K562 (cell line): ENCODE measurements around the gene PIGV. TPM values are rescaled to one million over a fixed set of nuclear protein-coding genes. Genes with fewer than 3 reads are reported as not detected.

ENCODE experiments used
- BRD9 ChIP-seq: fragments of 450-650 bp; IDR thresholded peaks from 2 replicates; pipeline ENCODE4 v1.6.1; 2018; ENCODE audit warnings: low read depth; ENCODE audit not compliant: partially characterized antibody
- CBFA2T2 ChIP-seq: fragments of 450-650 bp; conservative IDR thresholded peaks from 2 replicates; pipeline ENCODE4 v1.6.1; 2017; ENCODE audit warnings: mild to moderate bottlenecking
- CBFB ChIP-seq: sonication (generic); formaldehyde crosslinking; IDR thresholded peaks from 2 replicates; pipeline ENCODE4 v1.4.0; 2020; ENCODE audit warnings: mild to moderate bottlenecking, missing genetic modification reagents
- EGR1 ChIP-seq: fragments of 450-650 bp; conservative IDR thresholded peaks from 2 replicates; pipeline ENCODE4 v1.6.1; 2017; ENCODE audit warnings: mild to moderate bottlenecking
- EP400 ChIP-seq: fragments of 450-650 bp; IDR thresholded peaks from 2 replicates; pipeline ENCODE4 v1.6.1; 2017; ENCODE audit warnings: antibody characterized with exemption, mild to moderate bottlenecking, moderate library complexity
- ESRRA ChIP-seq: fragments of 450-650 bp; IDR thresholded peaks from 2 replicates; pipeline ENCODE4 v1.6.1; 2014; ENCODE audit warnings: low read depth, mild to moderate bottlenecking, moderate library complexity, borderline replicate concordance
- ETV5 ChIP-seq: sonication (generic); formaldehyde crosslinking; IDR thresholded peaks from 2 replicates; pipeline ENCODE4 v1.4.0; 2020; ENCODE audit warnings: low read depth, mild to moderate bottlenecking, missing genetic modification reagents
- GATA2 ChIP-seq: sonication (generic); formaldehyde crosslinking; IDR thresholded peaks from 2 replicates; pipeline ENCODE4 v1.4.0; 2020; ENCODE audit warnings: mild to moderate bottlenecking, missing genetic modification reagents
- HDAC1 ChIP-seq, 2 experiments: fragments of 450-650 bp; IDR thresholded peaks; 2 replicates each; pipeline ENCODE4 v1.6.1; 2016 to 2017; ENCODE audit warnings: inconsistent platforms in 1 of 2, mild to moderate bottlenecking in 1 of 2, moderate library complexity in 1 of 2
- KAT7 ChIP-seq: sonication (generic); formaldehyde crosslinking; IDR thresholded peaks from 2 replicates; pipeline ENCODE4 v1.8.0; 2022; ENCODE audit warnings: missing genetic modification reagents, mild to moderate bottlenecking, borderline replicate concordance
- NFXL1 ChIP-seq: fragments of 450-650 bp; formaldehyde crosslinking; IDR thresholded peaks from 2 replicates; pipeline ENCODE4 v1.4.0; 2021; ENCODE audit warnings: mild to moderate bottlenecking
- NR3C1 ChIP-seq: sonication (generic); formaldehyde crosslinking; IDR thresholded peaks from 2 replicates; pipeline ENCODE4 v1.8.1; 2022; ENCODE audit warnings: missing genetic modification reagents
- PKNOX1 ChIP-seq: fragments of 450-650 bp; IDR thresholded peaks from 2 replicates; pipeline ENCODE4 v1.6.1; 2016
- POLR2AphosphoS5 ChIP-seq: IDR thresholded peaks from 2 replicates; pipeline ENCODE4 v1.6.1; 2011; ENCODE audit warnings: mild to moderate bottlenecking, low read depth, low read length, moderate library complexity; ENCODE audit not compliant: control insufficient read depth, insufficient read depth
- POU5F1 ChIP-seq: fragments of 150-350 bp; IDR thresholded peaks from 2 replicates; pipeline ENCODE4 v1.6.1; 2014; ENCODE audit warnings: borderline replicate concordance, low read length, low read depth, mild to moderate bottlenecking; ENCODE audit not compliant: partially characterized antibody
- SAFB ChIP-seq: fragments of 200-400 bp; formaldehyde crosslinking; IDR thresholded peaks from 2 replicates; pipeline ENCODE4 v1.6.1; 2017; ENCODE audit warnings: low read depth, low read length, borderline replicate concordance
- SMAD1 ChIP-seq: fragments of 150-350 bp; IDR thresholded peaks from 2 replicates; pipeline ENCODE4 v1.6.1; 2014; ENCODE audit warnings: low read length, low read depth; ENCODE audit not compliant: partially characterized antibody
- SNAPC5 ChIP-seq: fragments of 250-450 bp; sonication (Bioruptor Pico); IDR thresholded peaks from 2 replicates; pipeline ENCODE4 v1.8.0; 2021; ENCODE audit warnings: moderate library complexity, mild to moderate bottlenecking, inconsistent platforms
- SRSF7 ChIP-seq: fragments of 200-400 bp; formaldehyde crosslinking; optimal IDR thresholded peaks from 2 replicates; pipeline ENCODE3; 2017; ENCODE audit warnings: mild to moderate bottlenecking, low read depth, low read length
- SUPT5H ChIP-seq: fragments of 450-650 bp; IDR thresholded peaks from 2 replicates; pipeline ENCODE4 v1.6.1; 2016
- ZBTB2 ChIP-seq: fragments of 450-650 bp; IDR thresholded peaks from 2 replicates; pipeline ENCODE4 v1.6.1; 2016; ENCODE audit warnings: antibody characterized with exemption
- ZKSCAN1 ChIP-seq: fragments of 150-350 bp; IDR thresholded peaks from 2 replicates; pipeline ENCODE4 v1.6.1; 2016; ENCODE audit warnings: low read depth, low read length
- ZNF12 ChIP-seq: sonication (generic); formaldehyde crosslinking; IDR thresholded peaks from 2 replicates; pipeline ENCODE4 v1.4.0; 2020; ENCODE audit warnings: mild to moderate bottlenecking, missing genetic modification reagents
- ZNF57 ChIP-seq: fragments of 450-650 bp; formaldehyde crosslinking; IDR thresholded peaks from 2 replicates; pipeline ENCODE4 v1.4.0; 2020; ENCODE audit warnings: mild to moderate bottlenecking, moderate library complexity
- ZNF586 ChIP-seq: fragments of 450-650 bp; formaldehyde crosslinking; conservative IDR thresholded peaks from 2 replicates; pipeline ENCODE4 v1.4.0; 2020; ENCODE audit warnings: mild to moderate bottlenecking, moderate library complexity
- ZNF766 ChIP-seq: fragments of 200-800 bp; sonication (Bioruptor generic); conservative IDR thresholded peaks from 2 replicates; pipeline ENCODE4 v1.6.1; 2016; ENCODE audit warnings: missing genetic modification characterization, missing compliant biosample characterization
- ZSCAN29 ChIP-seq: fragments of 450-650 bp; IDR thresholded peaks from 2 replicates; pipeline ENCODE4 v1.6.1; 2017
- polyA plus RNA-seq, 8 experiments: library from polyadenylated mRNA; depleted of rRNA in 4 of 8; stranded (reverse) in 5 of 8; unstranded in 3 of 8; fragments of >200 nt; fragmentation: Nextera tagmentation in 2 of 8; fragmentation: Illumina TruSeq in 1 of 8; extraction: Ambion mirVana in 2 of 8; extraction: Trizol in 1 of 8; gene quantifications; 2 replicates each; pipeline versions ENCODE4 v1.2.1 to v1.2.3, GENCODE V29; 2011 to 2014; ENCODE audit warnings: inconsistent platforms in 1 of 8, missing spikeins in 1 of 8
- total RNA-seq, 7 experiments: library from RNA; depleted of rRNA in 6 of 7; stranded (reverse); fragments of >200 nt in 6 of 7; fragmentation: Illumina TruSeq in 2 of 7; extraction: Trizol in 2 of 7; gene quantifications; 2 replicates each; pipeline versions ENCODE4 v1.2.1 to v1.2.3, GENCODE V29; 2011 to 2021; ENCODE audit warnings: low replicate concordance in 1 of 7

Gene PIGV
- total and polyA plus RNA-seq, 9 of the 15 experiments (the other 6 are each of a cell fraction or from before 2014, with no cell fraction given): 8.4 to 21.8 (median 11.7) TPM

- TF ChIP-seq ESRRA (peak; percentile 70), SNAPC5 (CRISPR knock-in tag) (no peak), SUPT5H (peak; percentile 87), SMAD1 (peak; percentile 69), ZNF12 (CRISPR knock-in tag) (no peak), POLR2AphosphoS5 (peak; percentile 91), GATA2 (CRISPR knock-in tag) (no peak), SAFB (no peak), EP400 (peak; percentile 83), ZBTB2 (peak; percentile 59; the same call in 1 of the 2 replicates), ZKSCAN1 (peak; percentile 18; the same call in 1 of the 2 replicates), CBFB (no peak), CBFA2T2 (peak; percentile 36), POU5F1 (no peak), SRSF7 (no peak), ZSCAN29 (no peak), KAT7 (CRISPR knock-in tag) (0 out of 2 replicates have a peak, but pooled peaks have one; percentile 24), NR3C1 (CRISPR knock-in tag) (no peak), ZNF57 (CRISPR knock-in tag) (0 out of 2 replicates have a peak, but pooled peaks have one; percentile 21), NFXL1 (CRISPR knock-in tag) (0 out of 2 replicates have a peak, but pooled peaks have one; percentile 36), BRD9 (peak; percentile 95), EGR1 (peak; percentile 57), ZNF586 (CRISPR knock-in tag) (0 out of 2 replicates have a peak, but pooled peaks have one; percentile 9), ETV5 (CRISPR knock-in tag) (no peak), PKNOX1 (no peak), HDAC1 (IDR thresholded peaks at IDR 0.05) (peak in 1 of 2 experiments; percentile 44; a peak in 1 of 4 replicates), ZNF766 (CRISPR knock-in tag) (peak; percentile 85)
Measured at GRCh38 chr1:26786437-26787380, 1.0 kb upstream of the PIGV start (continued).
